GM04504 (cell line): ENCODE data around the gene EVPL.
"Not testable (repeated sequence)": the region's sequence is repeated elsewhere in the genome, so short reads cannot be mapped to it uniquely, and the experiment has no call there.

ENCODE experiments used
- DNase-seq: peaks from one replicate; pipeline ENCODE4 v3.0.0-alpha.2; 2012; ENCODE audit warnings: low read depth

EVPL gene

GRCh38 chr17:75996665-75997590, 30.2 kb downstream of the EVPL start:
- DNase-seq: no peak

GRCh38 chr17:75995385-75995925, 31.7 kb downstream of the EVPL start:
- no peak for DNase-seq

- DNase-seq: no peak
Observed at GRCh38 chr17:75994802-75995370, 32.2 kb downstream of the EVPL start.

GRCh38 chr17:75991396-75991795, 35.7 kb downstream of the EVPL start:
- no peak for DNase-seq

- DNase-seq: no peak
Observed at GRCh38 chr17:75987041-75987440, 40.1 kb downstream of the EVPL start.

GRCh38 chr17:75985986-75986385, 41.1 kb downstream of the EVPL start:
- no peak for DNase-seq

GRCh38 chr17:75983501-75984181, 43.5 kb downstream of the EVPL start:
- no peak for DNase-seq

GRCh38 chr17:75981019-75981615, 46.0 kb downstream of the EVPL start:
- no peak for DNase-seq

GRCh38 chr17:75980188-75981018, 46.7 kb downstream of the EVPL start:
- DNase-seq: no peak

GRCh38 chr17:75979705-75980187, 47.4 kb downstream of the EVPL start:
- no peak for DNase-seq

- DNase-seq: peak; percentile 94
Observed at GRCh38 chr17:75978938-75979704, 48.0 kb downstream of the EVPL start, which contains the start of the genes ACOX1 and TEN1. ACOX1 (minus strand) TSS chr17:75979166; CDS start chr17:75979073, 93 bp downstream. TEN1 (plus strand) TSS chr17:75979240; CDS start chr17:75986193, 6,953 bp downstream.

GRCh38 chr17:75976175-75976848, 50.8 kb downstream of the EVPL start:
- DNase-seq: no peak

- DNase-seq: no peak
Observed at GRCh38 chr17:75975757-75976174, 51.3 kb downstream of the EVPL start.

- not testable (repeated sequence) for DNase-seq
Observed at GRCh38 chr17:75975187-75975586, 51.9 kb downstream of the EVPL start.

GRCh38 chr17:75970626-75971025, 56.5 kb downstream of the EVPL start:
- no peak for DNase-seq

GRCh38 chr17:75970011-75970523, 57.0 kb downstream of the EVPL start:
- peak; percentile 24 for DNase-seq

- not testable (repeated sequence) for DNase-seq
Observed at GRCh38 chr17:75969044-75969443, 58.1 kb downstream of the EVPL start.

- no peak for DNase-seq
Observed at GRCh38 chr17:75965468-75965867, 61.6 kb downstream of the EVPL start.

GRCh38 chr17:75959839-75960511, 67.1 kb downstream of the EVPL start:
- DNase-seq: no peak
